ENCODE measurements around the gene NAA35.

NAA35 gene

GRCh38 chr9:85987236-85987635 is 46.3 kb downstream of the NAA35 start:
- TF ChIP-seq ISL1 (CRISPR knock-in tag; IDR thresholded peaks at IDR 0.05) (no peak), ARNTL (CRISPR knock-in tag; IDR thresholded peaks at IDR 0.05; ENCODE audit: borderline replicate concordance, low read depth) (no peak), TOX (CRISPR knock-in tag; IDR thresholded peaks at IDR 0.05; ENCODE audit: borderline replicate concordance) (no peak), ZFP30 (CRISPR knock-in tag; IDR thresholded peaks at IDR 0.05) (no peak), ESRRG (CRISPR knock-in tag; IDR thresholded peaks at IDR 0.05) (no peak), ZC3H10 (CRISPR knock-in tag; IDR thresholded peaks at IDR 0.05) (no peak), GLIS3 (CRISPR knock-in tag; IDR thresholded peaks at IDR 0.05) (no peak), CSDC2 (CRISPR knock-in tag; IDR thresholded peaks at IDR 0.05) (no peak), ZFP3 (CRISPR knock-in tag; IDR thresholded peaks at IDR 0.05) (no peak), TCF4 (CRISPR knock-in tag; IDR thresholded peaks at IDR 0.05; ENCODE audit: borderline replicate concordance) (no peak), CREB5 (CRISPR knock-in tag; IDR thresholded peaks at IDR 0.05; ENCODE audit: low read depth) (no peak), ZNF70 (CRISPR knock-in tag; IDR thresholded peaks at IDR 0.05) (no peak), SNAI2 (CRISPR knock-in tag; IDR thresholded peaks at IDR 0.05) (no peak), CSRNP3 (CRISPR knock-in tag; IDR thresholded peaks at IDR 0.05) (no peak), POU6F1 (CRISPR knock-in tag; IDR thresholded peaks at IDR 0.05; ENCODE audit: borderline replicate concordance, low read depth) (no peak), ZNF8 (CRISPR knock-in tag; IDR thresholded peaks at IDR 0.05) (no peak)
- no peak for ATAC-seq

GRCh38 chr9:85994191-85994590 is 53.2 kb downstream of the NAA35 start:
- no peak for ATAC-seq
- TF ChIP-seq GLIS3 (CRISPR knock-in tag; IDR thresholded peaks at IDR 0.05) (no peak), POU6F1 (CRISPR knock-in tag; IDR thresholded peaks at IDR 0.05; ENCODE audit: borderline replicate concordance, low read depth) (no peak), PATZ1 (CRISPR knock-in tag; IDR thresholded peaks at IDR 0.05; ENCODE audit: borderline replicate concordance) (no peak), BACH2 (CRISPR knock-in tag; IDR thresholded peaks at IDR 0.05; ENCODE audit: borderline replicate concordance) (no peak), TOX (CRISPR knock-in tag; IDR thresholded peaks at IDR 0.05; ENCODE audit: borderline replicate concordance) (no peak)

GRCh38 chr9:85995097-85995496 is 54.2 kb downstream of the NAA35 start:
- no peak for ATAC-seq

More at GRCh38 chr9:85995097-85995496, 54.2 kb downstream of the NAA35 start:
- no peak for TF ChIP-seq TCF4 (CRISPR knock-in tag; IDR thresholded peaks at IDR 0.05; ENCODE audit: borderline replicate concordance)
- TF ChIP-seq ESRRG (CRISPR knock-in tag; IDR thresholded peaks at IDR 0.05) = no peak
- TF ChIP-seq PPARA (CRISPR knock-in tag; IDR thresholded peaks at IDR 0.05; ENCODE audit: borderline replicate concordance) = no peak
- TF ChIP-seq ZNF8 (CRISPR knock-in tag; IDR thresholded peaks at IDR 0.05) = no peak
- no peak for TF ChIP-seq SNAI2 (CRISPR knock-in tag; IDR thresholded peaks at IDR 0.05)
- TF ChIP-seq GLIS3 (CRISPR knock-in tag; IDR thresholded peaks at IDR 0.05) = no peak
- no peak for TF ChIP-seq ZFP30 (CRISPR knock-in tag; IDR thresholded peaks at IDR 0.05)
- TF ChIP-seq CSDC2 (CRISPR knock-in tag; IDR thresholded peaks at IDR 0.05) = no peak
- no peak for TF ChIP-seq TOX (CRISPR knock-in tag; IDR thresholded peaks at IDR 0.05; ENCODE audit: borderline replicate concordance)
- no peak for TF ChIP-seq ISL1 (CRISPR knock-in tag; IDR thresholded peaks at IDR 0.05)
- no peak for TF ChIP-seq TSHZ2 (CRISPR knock-in tag; IDR thresholded peaks at IDR 0.05)
- TF ChIP-seq CREB5 (CRISPR knock-in tag; IDR thresholded peaks at IDR 0.05; ENCODE audit: low read depth) = no peak
- no peak for TF ChIP-seq RARB (CRISPR knock-in tag; IDR thresholded peaks at IDR 0.05)
- no peak for TF ChIP-seq BACH2 (CRISPR knock-in tag; IDR thresholded peaks at IDR 0.05; ENCODE audit: borderline replicate concordance)
- TF ChIP-seq ARNTL (CRISPR knock-in tag; IDR thresholded peaks at IDR 0.05; ENCODE audit: borderline replicate concordance, low read depth) = no peak
- TF ChIP-seq ZC3H10 (CRISPR knock-in tag; IDR thresholded peaks at IDR 0.05) = no peak
- no peak for TF ChIP-seq POU6F1 (CRISPR knock-in tag; IDR thresholded peaks at IDR 0.05; ENCODE audit: borderline replicate concordance, low read depth)
